ENCODE results near the gene CRLF3.
A peak's percentile ranks its signal among the peaks of the same experiment; 100 is the strongest.
"Not testable (repeated sequence)": the region's sequence is repeated elsewhere in the genome, so short reads cannot be mapped to it uniquely, and the experiment has no call there.

The CRLF3 gene

GRCh38 chr17:30827082-30827481, 2.6 kb upstream of the CRLF3 start:
- TF ChIP-seq POLR2A (IDR thresholded peaks at IDR 0.05; ENCODE audit: low read length): no peak
- no peak for TF ChIP-seq GATA1 (IDR thresholded peaks at IDR 0.05; ENCODE audit: low read depth, low read length)
- no peak for DNase-seq

- DNase-seq: peak; percentile 63 to 68
- TF ChIP-seq GATA1 (IDR thresholded peaks at IDR 0.05; ENCODE audit: low read depth, low read length) (no peak), POLR2A (IDR thresholded peaks at IDR 0.05; ENCODE audit: low read length) (no peak)
Measured at GRCh38 chr17:30824002-30824355, 513 bp downstream of the CRLF3 start.

- DNase-seq: peak; percentile 62 to 82
- TF ChIP-seq POLR2A (IDR thresholded peaks at IDR 0.05; ENCODE audit: low read length) (no peak), GATA1 (IDR thresholded peaks at IDR 0.05; ENCODE audit: low read depth, low read length) (no peak)
Measured at GRCh38 chr17:30823421-30823820, 1.1 kb downstream of the CRLF3 start.

GRCh38 chr17:30822919-30823318, 1.6 kb downstream of the CRLF3 start:
- peak; percentile 32 to 38 for DNase-seq

GRCh38 chr17:30821871-30822723, 2.4 kb downstream of the CRLF3 start:
- no peak for TF ChIP-seq GATA1 (IDR thresholded peaks at IDR 0.05; ENCODE audit: low read depth, low read length)
- TF ChIP-seq POLR2A (IDR thresholded peaks at IDR 0.05; ENCODE audit: low read length): no peak
- peak; percentile 13 to 14 for DNase-seq

GRCh38 chr17:30819971-30820705, 4.4 kb downstream of the CRLF3 start:
- TF ChIP-seq POLR2A (IDR thresholded peaks at IDR 0.05; ENCODE audit: low read length): no peak
- no peak for TF ChIP-seq GATA1 (IDR thresholded peaks at IDR 0.05; ENCODE audit: low read depth, low read length)
- no peak for DNase-seq

GRCh38 chr17:30816165-30816564, 8.3 kb downstream of the CRLF3 start:
- no peak for DNase-seq
- no peak for TF ChIP-seq POLR2A (IDR thresholded peaks at IDR 0.05; ENCODE audit: low read length)
- TF ChIP-seq GATA1 (IDR thresholded peaks at IDR 0.05; ENCODE audit: low read depth, low read length): no peak

GRCh38 chr17:30814860-30815259, 9.6 kb downstream of the CRLF3 start:
- peak in 1 of 2 experiments; percentile 9 for DNase-seq

- not testable (repeated sequence) for DNase-seq
Measured at GRCh38 chr17:30814236-30814635, 10.3 kb downstream of the CRLF3 start.

- TF ChIP-seq GATA1 (IDR thresholded peaks at IDR 0.05; ENCODE audit: low read depth, low read length): no peak
- TF ChIP-seq POLR2A (IDR thresholded peaks at IDR 0.05; ENCODE audit: low read length): no peak
- no peak for DNase-seq
Measured at GRCh38 chr17:30812218-30813177, 12.0 kb downstream of the CRLF3 start.

GRCh38 chr17:30809867-30810266, 14.6 kb downstream of the CRLF3 start:
- DNase-seq: no peak
- TF ChIP-seq POLR2A (IDR thresholded peaks at IDR 0.05; ENCODE audit: low read length) (no peak), GATA1 (IDR thresholded peaks at IDR 0.05; ENCODE audit: low read depth, low read length) (no peak)

- no peak for DNase-seq
Measured at GRCh38 chr17:30808785-30809286, 15.7 kb downstream of the CRLF3 start.

GRCh38 chr17:30807896-30808295, 16.6 kb downstream of the CRLF3 start:
- TF ChIP-seq POLR2A (IDR thresholded peaks at IDR 0.05; ENCODE audit: low read length): no peak
- TF ChIP-seq GATA1 (IDR thresholded peaks at IDR 0.05; ENCODE audit: low read depth, low read length): no peak
- DNase-seq: no peak

More at GRCh38 chr17:30808785-30809286, 15.7 kb downstream of the CRLF3 start:
- TF ChIP-seq POLR2A (IDR thresholded peaks at IDR 0.05; ENCODE audit: low read length) (no peak), GATA1 (IDR thresholded peaks at IDR 0.05; ENCODE audit: low read depth, low read length) (no peak)

GRCh38 chr17:30805944-30806456, 18.5 kb downstream of the CRLF3 start:
- no peak for TF ChIP-seq GATA1 (IDR thresholded peaks at IDR 0.05; ENCODE audit: low read depth, low read length)
- TF ChIP-seq POLR2A (IDR thresholded peaks at IDR 0.05; ENCODE audit: low read length): no peak
- DNase-seq: no peak

Data from erythroblast (primary cell).